Trophoblast cell (in vitro differentiated cells and primary cell): ENCODE measurements around the gene GRIN2B.

ENCODE experiments used
- DNase-seq, 2 donors: peaks; one replicate each; pipeline ENCODE4 v3.0.0-alpha.2; 2016
- H2AFZ ChIP-seq: 2 replicates; pipeline ENCODE4 v1.6.1; 2013; ENCODE audit warnings: low read length, moderate library complexity, mild to moderate bottlenecking; ENCODE audit not compliant: insufficient read depth, poor library complexity
- H2AK5ac ChIP-seq: 2 replicates; pipeline ENCODE4 v1.6.1; 2013; ENCODE audit warnings: mild to moderate bottlenecking, low read length
- H2BK120ac ChIP-seq: 2 replicates; pipeline ENCODE4 v1.6.1; 2013; ENCODE audit warnings: low read length, mild to moderate bottlenecking, moderate library complexity; ENCODE audit not compliant: insufficient read depth, poor library complexity
- H2BK12ac ChIP-seq: 2 replicates; pipeline ENCODE4 v1.6.1; 2013; ENCODE audit warnings: mild to moderate bottlenecking, low read length, moderate library complexity
- H2BK5ac ChIP-seq: 2 replicates; pipeline ENCODE4 v1.6.1; 2013; ENCODE audit warnings: low read length, low read depth, moderate library complexity, mild to moderate bottlenecking; ENCODE audit not compliant: poor library complexity
- H3K14ac ChIP-seq: 2 replicates; pipeline ENCODE4 v1.6.1; 2013; ENCODE audit warnings: mild to moderate bottlenecking, low read length
- H3K18ac ChIP-seq: 2 replicates; pipeline ENCODE4 v1.6.1; 2013; ENCODE audit warnings: mild to moderate bottlenecking, low read length
- H3K23ac ChIP-seq: 2 replicates; pipeline ENCODE4 v1.6.1; 2013; ENCODE audit warnings: low read length
- H3K27ac ChIP-seq: 2 replicates; pipeline ENCODE4 v1.5.1; 2013; ENCODE audit warnings: low read depth, mild to moderate bottlenecking, inconsistent platforms, low read length, moderate library complexity
- H3K27me3 ChIP-seq: 2 replicates; pipeline ENCODE4 v1.6.1; 2013; ENCODE audit warnings: inconsistent platforms, mild to moderate bottlenecking, low read length, moderate library complexity; ENCODE audit not compliant: insufficient read depth
- H3K36me3 ChIP-seq, 2 experiments: 1 replicate in 1 of 2; 2 replicates in 1 of 2; pipeline ENCODE4 v1.6.1; 2013; ENCODE audit warnings: low read length in 2 of 2, mild to moderate bottlenecking in 2 of 2, moderate library complexity in 1 of 2; ENCODE audit not compliant: insufficient read depth in 2 of 2, control insufficient read depth in 1 of 2
- H3K4ac ChIP-seq: 2 replicates; pipeline ENCODE4 v1.6.1; 2013; ENCODE audit warnings: low read depth, mild to moderate bottlenecking, low read length, moderate library complexity
- H3K4me1 ChIP-seq, 2 experiments: 1 replicate in 1 of 2; 2 replicates in 1 of 2; pipeline ENCODE4 v1.6.1; 2013; ENCODE audit warnings: low read length in 2 of 2, mild to moderate bottlenecking in 2 of 2, moderate library complexity in 1 of 2; ENCODE audit not compliant: insufficient read depth in 2 of 2, control insufficient read depth in 1 of 2
- H3K4me2 ChIP-seq: 2 replicates; pipeline ENCODE4 v1.6.1; 2013; ENCODE audit warnings: inconsistent platforms, mild to moderate bottlenecking, low read length, moderate library complexity
- H3K4me3 ChIP-seq: 2 replicates; pipeline ENCODE4 v1.5.1; 2013; ENCODE audit warnings: mild to moderate bottlenecking, low read depth, low read length, inconsistent platforms
- H3K79me1 ChIP-seq: one replicate; pipeline ENCODE4 v1.6.1; 2013; ENCODE audit warnings: low read length
- H3K79me2 ChIP-seq: 2 replicates; pipeline ENCODE4 v1.6.1; 2013; ENCODE audit warnings: low read length, mild to moderate bottlenecking; ENCODE audit not compliant: control insufficient read depth, insufficient read depth, poor library complexity
- H3K9ac ChIP-seq: 2 replicates; pipeline ENCODE4 v1.6.1; 2013; ENCODE audit warnings: mild to moderate bottlenecking, low read length
- H3K9me3 ChIP-seq: 2 replicates; pipeline ENCODE4 v1.6.1; 2013; ENCODE audit warnings: low read depth, mild to moderate bottlenecking, control low read depth, inconsistent platforms, low read length; ENCODE audit not compliant: insufficient read depth
- H4K12ac ChIP-seq: 2 replicates; pipeline ENCODE4 v1.6.1; 2013; ENCODE audit warnings: low read depth, mild to moderate bottlenecking, low read length, moderate library complexity
- H4K8ac ChIP-seq: 2 replicates; pipeline ENCODE4 v1.6.1; 2013; ENCODE audit warnings: low read depth, mild to moderate bottlenecking, low read length, moderate library complexity
- H4K91ac ChIP-seq: one replicate; pipeline ENCODE4 v1.6.1; 2013; ENCODE audit warnings: low read depth, mild to moderate bottlenecking, low read length, moderate library complexity
- WGBS: extraction: QIAGEN DNeasy Blood & Tissue Kit; methylation state at CpG from one replicate; pipeline ENCODE4 v1.1.7; 2013; ENCODE audit warnings: missing lambda C conversion rate; ENCODE audit not compliant: insufficient read length, insufficient coverage; ENCODE audit errors: extremely low coverage; 5-methylcytosine and 5-hydroxymethylcytosine counted together

GRIN2B gene

DNA sequence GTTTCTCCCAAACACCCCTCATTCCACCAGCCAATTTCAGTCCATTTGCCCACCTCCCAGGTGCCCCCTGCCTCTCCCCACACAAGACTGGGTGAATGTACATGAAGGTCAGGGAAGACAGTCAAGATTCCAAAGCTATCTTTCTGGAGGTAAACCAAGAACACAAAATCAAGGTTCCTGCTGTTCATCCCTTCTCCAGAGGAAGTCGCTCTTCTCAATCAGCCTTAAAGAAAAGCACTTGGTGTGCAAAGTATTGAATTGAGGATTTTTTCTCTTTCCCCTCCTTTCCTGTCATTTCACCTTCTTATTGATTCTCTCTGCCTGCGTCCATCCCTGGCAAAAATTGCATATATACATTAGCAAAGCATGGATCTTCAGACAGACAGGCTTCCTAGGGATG is 4.5 kb downstream of the GRIN2B start:
- Histone ChIP-seq H2AK5ac (no peak overlapping the region), H2BK12ac (no peak overlapping the region), H3K79me1 (no peaks in the 10 kb centered on the region), H3K4me1 (peaks cover 11% of the 10 kb centered on the region in 2 experiments), H3K14ac (no peak overlapping the region), H3K4ac (no peak overlapping the region), H3K4me2 (no peak overlapping the region), H3K27me3 (peaks cover 22% of the 10 kb centered on the region), H3K4me3 (no peak overlapping the region), H3K18ac (no peak overlapping the region), H2BK120ac (no peak overlapping the region), H3K27ac (no peak overlapping the region), H2AFZ (no peak overlapping the region), H3K9ac (no peak overlapping the region), H4K91ac (no peak overlapping the region), H2BK5ac (no peak overlapping the region), H4K12ac (no peak overlapping the region), H3K23ac (no peak overlapping the region), H3K79me2 (no peaks in the 10 kb centered on the region), H3K9me3 (peaks cover 3% of the 10 kb centered on the region), H3K36me3 (no peaks in the 10 kb centered on the region), H4K8ac (no peak overlapping the region)
- WGBS = no CpG with 5 or more reads among the region's 2 CpGs
- DNase-seq = no peak

GRCh38 chr12:13976028-13976584 is 5.3 kb downstream of the GRIN2B start:
- H3K4me3 ChIP-seq = no peak overlapping the region
- H3K9ac ChIP-seq = no peak overlapping the region
- H4K12ac ChIP-seq = no peak overlapping the region
- no peak overlapping the region for H3K27ac ChIP-seq
- H3K79me1 ChIP-seq = no peaks in the 10 kb centered on the region
- peaks cover 17% of the 10 kb centered on the region for H3K27me3 ChIP-seq
- H3K4me2 ChIP-seq = no peak overlapping the region
- no peak overlapping the region for H2BK12ac ChIP-seq
- H3K18ac ChIP-seq = no peak overlapping the region
- H4K8ac ChIP-seq = no peak overlapping the region
- H3K36me3 ChIP-seq = no peaks in the 10 kb centered on the region
- H3K79me2 ChIP-seq = no peaks in the 10 kb centered on the region
- H3K14ac ChIP-seq = no peak overlapping the region
- no peak overlapping the region for H3K4ac ChIP-seq
- H3K9me3 ChIP-seq = peaks cover 3% of the 10 kb centered on the region
- WGBS = no CpG with 5 or more reads among the region's 7 CpGs
- no peak for DNase-seq
- no peak overlapping the region for H3K23ac ChIP-seq
- H2AK5ac ChIP-seq = no peak overlapping the region
- H3K4me1 ChIP-seq = peaks cover 6% of the 10 kb centered on the region in 2 experiments
- no peak overlapping the region for H4K91ac ChIP-seq
- H2BK5ac ChIP-seq = no peak overlapping the region
- H2BK120ac ChIP-seq = no peak overlapping the region
- H2AFZ ChIP-seq = no peak overlapping the region

DNA sequence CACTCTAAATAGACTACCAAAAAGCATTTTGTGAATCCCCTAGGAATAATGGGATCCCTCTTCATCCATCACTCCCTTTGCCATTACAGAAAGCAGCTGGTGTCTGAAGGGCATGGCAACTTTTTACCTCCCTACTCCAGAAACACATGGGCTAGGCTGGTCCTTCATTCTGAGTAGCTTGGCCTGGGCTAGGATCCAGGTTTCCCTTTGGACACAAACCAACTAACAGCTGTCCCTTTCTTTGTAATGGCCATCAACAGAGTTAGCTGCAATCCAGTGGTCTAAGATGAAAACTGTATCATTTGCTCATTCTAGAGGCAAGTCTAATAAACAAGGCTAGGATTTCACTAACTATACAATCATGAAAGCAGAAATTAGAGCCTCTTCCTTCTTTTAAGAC is 7.4 kb downstream of the GRIN2B start:
- no peak overlapping the region for H3K4me3 ChIP-seq
- H4K12ac ChIP-seq = no peak overlapping the region
- no peak overlapping the region for H2BK5ac ChIP-seq
- H2AK5ac ChIP-seq = no peak overlapping the region
- no peaks in the 10 kb centered on the region for H3K9me3 ChIP-seq
- no peaks in the 10 kb centered on the region for H3K79me2 ChIP-seq
- H3K36me3 ChIP-seq = no peaks in the 10 kb centered on the region
- no peak overlapping the region for H4K91ac ChIP-seq
- no peak overlapping the region for H3K9ac ChIP-seq
- H3K79me1 ChIP-seq = no peaks in the 10 kb centered on the region
- no peak overlapping the region for H3K4me2 ChIP-seq
- no peak overlapping the region for H4K8ac ChIP-seq
- no peaks in the 10 kb centered on the region for H3K4me1 ChIP-seq
- no peak overlapping the region for H3K23ac ChIP-seq
- H2BK120ac ChIP-seq = no peak overlapping the region
- DNase-seq = no peak
- no peak overlapping the region for H3K18ac ChIP-seq
- H2BK12ac ChIP-seq = no peak overlapping the region
- no peak overlapping the region for H3K14ac ChIP-seq
- H3K27ac ChIP-seq = no peak overlapping the region
- H3K4ac ChIP-seq = no peak overlapping the region
- H2AFZ ChIP-seq = no peak overlapping the region
- peaks cover 1% of the 10 kb centered on the region for H3K27me3 ChIP-seq

DNA sequence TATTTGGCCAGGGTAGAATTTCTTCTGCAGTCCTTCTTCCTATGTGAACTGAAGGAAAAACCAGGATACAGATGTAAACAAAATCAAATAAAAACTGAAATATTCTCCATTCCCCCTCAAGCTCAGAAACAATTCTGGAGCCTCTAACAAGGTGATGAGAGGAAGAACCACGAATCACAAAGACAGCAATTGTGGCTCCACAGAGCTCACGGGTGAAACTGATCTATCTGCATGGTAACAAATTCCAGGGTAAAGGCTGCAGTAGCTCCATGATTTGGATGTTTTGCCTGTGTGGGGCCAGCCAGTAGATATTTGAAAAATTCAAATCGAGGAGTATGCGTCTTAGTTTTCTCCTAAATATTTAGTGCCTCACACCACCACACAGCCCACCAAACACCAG is 10.6 kb downstream of the GRIN2B start:
- Histone ChIP-seq H4K12ac (no peak overlapping the region), H3K4ac (no peak overlapping the region), H3K4me2 (no peak overlapping the region), H3K9ac (no peak overlapping the region), H3K36me3 (no peaks in the 10 kb centered on the region), H2BK5ac (no peak overlapping the region), H3K23ac (no peak overlapping the region), H3K9me3 (no peaks in the 10 kb centered on the region), H3K79me2 (no peaks in the 10 kb centered on the region), H2BK120ac (no peak overlapping the region), H3K79me1 (no peaks in the 10 kb centered on the region), H3K14ac (no peak overlapping the region), H3K27me3 (no peaks in the 10 kb centered on the region), H3K4me3 (no peak overlapping the region), H2AK5ac (no peak overlapping the region), H2AFZ (no peak overlapping the region), H2BK12ac (no peak overlapping the region), H3K18ac (no peak overlapping the region), H3K4me1 (no peaks in the 10 kb centered on the region), H4K8ac (no peak overlapping the region), H4K91ac (no peak overlapping the region), H3K27ac (no peak overlapping the region)
- no peak for DNase-seq
- no CpG with 5 or more reads among the region's 4 CpGs for WGBS
